HCT116 (cell line): ENCODE results near the gene AFAP1. TPM values are rescaled to one million over a fixed set of nuclear protein-coding genes. Genes with fewer than 3 reads are reported as not detected.

Source experiments
- ATAC-seq: fragments of 200-7000 bp; cut with Tn5 transposase; 2 replicates; pipeline ENCODE4 v1.9.1; 2020; ENCODE audit warnings: mild to moderate bottlenecking, moderate library complexity
- BruUV-seq: library from RNA; stranded (reverse); fragments of 400-500 nt; replicated peaks from 2 replicates; lab custom pipeline; 2021; lab: Mats Ljungman, UMichigan
- CTCF ChIA-PET: fragments of 300-600 bp; sonication (Branson Sonifier 250); formaldehyde crosslinking; loops from one replicate; lab custom pipeline; 2021; ENCODE audit warnings: antibody characterized with exemption; lab: Charles Lee
- POLR2A ChIA-PET: fragments of 300-600, 350-600 bp; sonication (Branson Sonifier 250); formaldehyde crosslinking; loops from one replicate; lab custom pipeline; 2021; ENCODE audit warnings: antibody characterized with exemption; lab: Charles Lee
- RAD21 ChIA-PET, 2 experiments: fragments of 300-600 bp; sonication (Branson Sonifier 250); formaldehyde crosslinking; loops; one replicate each; lab custom pipeline; 2023; ENCODE audit warnings: low total read pairs in 2 of 2; ENCODE audit not compliant: uncharacterized antibody in 2 of 2, unreplicated experiment in 2 of 2, low non-redundant PET in 1 of 2; lab: Charles Lee
- DNase-seq: peaks from one replicate; pipeline ENCODE4 v3.0.0-alpha.2; 2010; ENCODE audit warnings: low read depth, low spot score
- H2AFZ ChIP-seq: fragments of 200-600 bp; shearing (Covaris generic), sonication (generic); 2 replicates; pipeline ENCODE4 v1.6.1; 2017; ENCODE audit warnings: low read depth, mixed run types, mixed read lengths, antibody characterized with exemption, low read length; ENCODE audit not compliant: poor library complexity, severe bottlenecking
- H3K27ac ChIP-seq: 2 replicates; pipeline ENCODE4 v1.5.1; 2012; ENCODE audit warnings: low read depth, low read length
- H3K27me3 ChIP-seq: fragments of 200-600 bp; sonication (generic); 2 replicates; pipeline ENCODE4 v1.6.1; 2016; ENCODE audit warnings: mixed run types, low read length, mixed read lengths; ENCODE audit not compliant: insufficient read depth
- H3K36me3 ChIP-seq, 2 experiments: fragments of 200-500 bp in 1 of 2; fragments of 200-600 bp in 1 of 2; sonication (Bioruptor generic) in 1 of 2; sonication (generic) in 1 of 2; 2 replicates each; pipeline versions ENCODE4 v1.5.1 to v1.6.1; 2014 to 2016; ENCODE audit warnings: low read length in 2 of 2, inconsistent platforms in 1 of 2, mixed read lengths in 1 of 2, mixed run types in 1 of 2; ENCODE audit not compliant: insufficient read depth in 2 of 2, control insufficient read depth in 1 of 2
- H3K4me1 ChIP-seq, 2 experiments: fragments of 200-600 bp in 1 of 2; sonication (generic) in 1 of 2; 2 replicates each; pipeline versions ENCODE4 v1.5.1 to v1.6.1; 2012 to 2017; ENCODE audit warnings: low read length in 2 of 2, inconsistent platforms in 1 of 2, mild to moderate bottlenecking in 1 of 2, mixed read lengths in 1 of 2, mixed run types in 1 of 2, moderate library complexity in 1 of 2; ENCODE audit not compliant: insufficient read depth in 2 of 2, control insufficient read depth in 1 of 2
- H3K4me2 ChIP-seq: fragments of 200-600 bp; sonication (generic); 2 replicates; pipeline ENCODE4 v1.6.1; 2017; ENCODE audit warnings: mixed run types, low read length, mixed read lengths
- H3K4me3 ChIP-seq, 2 experiments: fragments of 200-600 bp in 1 of 2; sonication (generic) in 1 of 2; replicated peaks in 1 of 2; 2 replicates each; pipeline ENCODE4 v1.5.1; 2011 to 2016; ENCODE audit warnings: low read length in 2 of 2, control low read depth in 1 of 2, low read depth in 1 of 2, mild to moderate bottlenecking in 1 of 2, mixed read lengths in 1 of 2, mixed run types in 1 of 2
- H3K79me2 ChIP-seq: fragments of 200-600 bp; sonication (generic); 2 replicates; pipeline ENCODE4 v1.6.1; 2017; ENCODE audit warnings: mild to moderate bottlenecking, mixed run types, low read length, moderate library complexity, mixed read lengths; ENCODE audit not compliant: insufficient read depth
- H3K9ac ChIP-seq: fragments of 200-600 bp; sonication (generic); 2 replicates; pipeline ENCODE4 v1.6.1; 2016; ENCODE audit warnings: low read length, mixed read lengths
- H3K9me2 ChIP-seq: fragments of 200-600 bp; sonication (generic), shearing (Covaris generic); 2 replicates; pipeline ENCODE4 v1.6.1; 2017; ENCODE audit warnings: mixed run types, mild to moderate bottlenecking, moderate library complexity; ENCODE audit not compliant: insufficient read depth
- H3K9me3 ChIP-seq, 2 experiments: fragments of 200-500 bp in 1 of 2; fragments of 200-600 bp in 1 of 2; sonication (Bioruptor generic) in 1 of 2; sonication (generic) in 1 of 2; 2 replicates each; pipeline ENCODE4 v1.6.1; 2014 to 2017; ENCODE audit warnings: low read length in 2 of 2, mixed read lengths in 2 of 2, inconsistent platforms in 1 of 2, low read depth in 1 of 2, mild to moderate bottlenecking in 1 of 2, mixed run types in 1 of 2, moderate library complexity in 1 of 2; ENCODE audit not compliant: control insufficient read depth in 1 of 2, insufficient read depth in 1 of 2
- H4K20me1 ChIP-seq: fragments of 200-600 bp; sonication (generic), shearing (Covaris generic); 2 replicates; pipeline ENCODE4 v1.6.1; 2017; ENCODE audit warnings: mixed run types, mild to moderate bottlenecking, moderate library complexity; ENCODE audit not compliant: insufficient read depth
- CEBPB ChIP-seq: IDR thresholded peaks from 2 replicates; pipeline ENCODE4 v1.6.1; 2012; ENCODE audit warnings: low read depth
- ELF1 ChIP-seq: IDR thresholded peaks from 2 replicates; pipeline ENCODE4 v1.6.1; 2012; ENCODE audit warnings: low read depth, borderline replicate concordance
- EZH2phosphoT487 ChIP-seq: fragments of 200-600 bp; IDR thresholded peaks from 2 replicates; pipeline ENCODE4 v1.6.1; 2018; ENCODE audit warnings: antibody characterized with exemption, borderline replicate concordance
- FOSL1 ChIP-seq: IDR thresholded peaks from 2 replicates; pipeline ENCODE4 v1.6.1; 2012; ENCODE audit warnings: low read depth
- POLR2A ChIP-seq: IDR thresholded peaks from 2 replicates; pipeline ENCODE4 v1.7.0; 2011; ENCODE audit warnings: borderline replicate concordance; ENCODE audit not compliant: insufficient read depth, insufficient read length; ENCODE audit errors: extremely low read depth
- POLR2AphosphoS5 ChIP-seq: IDR thresholded peaks from 2 replicates; pipeline ENCODE4 v1.6.1; 2011; ENCODE audit warnings: mild to moderate bottlenecking, low read depth, low read length, moderate library complexity
- ZNF274 ChIP-seq: fragments of 200-500 bp; sonication (Bioruptor generic); IDR thresholded peaks from 2 replicates; pipeline ENCODE4 v1.6.1; 2014; ENCODE audit warnings: mild to moderate bottlenecking, low read depth, low read length, inconsistent platforms
- intact Hi-C: fragments of 100-400 bp; cut with micrococcal nuclease; formaldehyde crosslinking; loops from 2 replicates; pipeline ENCODE4 v1.10.0; 2022
- total RNA-seq: library from RNA; stranded (reverse); gene quantifications from one replicate; pipeline ENCODE4 v1.2.1, GENCODE V29; 2021; ENCODE audit not compliant: unreplicated experiment
- TF ChIP-seq, protein P1 (sequence below): IDR thresholded peaks from 2 replicates; pipeline ENCODE4 v1.6.1; 2012

The AFAP1 gene
- total RNA-seq, 1 experiment from 2014 or later, result 19.4 TPM

DNA sequence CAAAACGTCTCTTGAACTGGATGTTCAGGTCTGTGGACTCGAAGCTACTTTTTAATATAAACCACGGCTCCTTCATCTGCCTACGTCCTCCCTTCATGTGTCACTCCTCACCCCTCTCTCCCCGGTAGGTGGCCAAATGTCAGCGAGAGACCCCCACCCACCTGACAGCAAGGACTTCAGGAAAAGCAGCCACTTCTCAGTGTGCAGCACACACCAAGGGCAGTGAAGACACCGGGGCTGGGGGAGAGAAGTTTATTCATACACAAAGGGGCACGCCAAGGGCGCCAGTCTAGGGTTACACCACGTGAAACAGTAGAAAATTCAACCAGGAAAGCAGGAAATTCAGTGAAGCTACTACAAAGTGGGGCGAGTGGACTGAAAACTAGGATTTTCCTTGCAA is 181.2 kb downstream of the AFAP1 start:
- H3K4me1 ChIP-seq, result peaks cover 0 to 4% of the 10 kb centered on the region in 2 experiments; a peak in 1 of 4 replicates
- no peak overlapping the region for H3K4me2 ChIP-seq
- no peak for TF ChIP-seq POLR2A
- TF ChIP-seq EZH2phosphoT487, result no peak
- TF ChIP-seq CEBPB, result no peak
- TF ChIP-seq ZNF274, result no peak
- TF ChIP-seq, protein P1, sequence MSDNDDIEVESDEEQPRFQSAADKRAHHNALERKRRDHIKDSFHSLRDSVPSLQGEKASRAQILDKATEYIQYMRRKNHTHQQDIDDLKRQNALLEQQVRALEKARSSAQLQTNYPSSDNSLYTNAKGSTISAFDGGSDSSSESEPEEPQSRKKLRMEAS, result no peak
- no peak overlapping the region for H3K9ac ChIP-seq
- BruUV-seq, result no TSS peak
- H3K27ac ChIP-seq, result no peak overlapping the region
- H3K36me3 ChIP-seq, result peaks cover 0 to 3% of the 10 kb centered on the region in 2 experiments; a peak in 1 of 4 replicates
- H3K9me2 ChIP-seq, result no peaks in the 10 kb centered on the region
- no peak overlapping the region for H3K4me3 ChIP-seq
- H2AFZ ChIP-seq, result no peak overlapping the region
- H3K9me3 ChIP-seq, result no peaks in the 10 kb centered on the region
- no peaks in the 10 kb centered on the region for H3K79me2 ChIP-seq
- ChIA-PET POLR2A (no interaction called here), CTCF (interaction anchor here (1.6 kb wide), 1 partner anchor 44 kb away, joined by 5 read pairs; no protein-coding TSS in a partner anchor), RAD21 (no interaction called here)
- no peaks in the 10 kb centered on the region for H4K20me1 ChIP-seq
- DNase-seq (no peak), ATAC-seq (no peak)
- intact Hi-C loops, result no loop called here
- no peaks in the 10 kb centered on the region for H3K27me3 ChIP-seq

- Histone ChIP-seq H3K79me2 (no peaks in the 10 kb centered on the region), H3K4me3 (no peak overlapping the region), H3K27ac (no peak overlapping the region), H3K9me3 (no peaks in the 10 kb centered on the region)
- ChIA-PET CTCF (interaction anchor here (1.0 to 1.6 kb wide), 2 partner anchors 44 kb away, joined by 3 to 5 read pairs; no protein-coding TSS in a partner anchor), RAD21 (no interaction called here), POLR2A (no interaction called here)
- ATAC-seq, result no peak
- TF ChIP-seq POLR2AphosphoS5 (no peak), ELF1 (no peak), POLR2A (no peak), EZH2phosphoT487 (no peak), FOSL1 (no peak)
- TF ChIP-seq, all 23 proteins: peak for 0
- H3K4me1 ChIP-seq, result peaks cover 0 to 4% of the 10 kb centered on the region in 2 experiments; a peak in 1 of 4 replicates
- no peak for DNase-seq
- no peaks in the 10 kb centered on the region for H4K20me1 ChIP-seq
- H3K4me2 ChIP-seq, result no peak overlapping the region
- no TSS peak for BruUV-seq
- intact Hi-C loops, result no loop called here
- no peak overlapping the region for H2AFZ ChIP-seq
- H3K36me3 ChIP-seq, result peaks cover 0 to 3% of the 10 kb centered on the region in 2 experiments; a peak in 1 of 4 replicates
- H3K9ac ChIP-seq, result no peak overlapping the region
- H3K27me3 ChIP-seq, result no peaks in the 10 kb centered on the region
- H3K9me2 ChIP-seq, result no peaks in the 10 kb centered on the region
These were observed 181.9 kb downstream of the AFAP1 start for GRCh38 chr4:7757501-7758471.
